Epithelial cell of proximal tubule (primary cell): Measurements from ENCODE around the gene RAD52. TPM values are rescaled to one million over a fixed set of nuclear protein-coding genes. Genes with fewer than 3 reads are reported as not detected.

Experiments used
- DNase-seq: peaks from one replicate; pipeline ENCODE4 v3.0.0-alpha.2; 2011; ENCODE audit warnings: low read depth
- H3K4me3 ChIP-seq: 2 replicates; pipeline ENCODE4 v1.5.1; 2011; ENCODE audit warnings: low read depth, mild to moderate bottlenecking, low read length
- CTCF ChIP-seq: conservative IDR thresholded peaks from 2 replicates; pipeline ENCODE4 v1.5.1; 2012; ENCODE audit warnings: low read depth, mild to moderate bottlenecking, low read length
- total RNA-seq: library from RNA; depleted of rRNA; stranded (reverse); fragments of >200 nt; gene quantifications from 2 replicates; pipeline ENCODE4 v1.2.3, GENCODE V29; 2015

The RAD52 gene
- total RNA-seq, 1 donor from 2014 or later, result 3.7 TPM

DNA sequence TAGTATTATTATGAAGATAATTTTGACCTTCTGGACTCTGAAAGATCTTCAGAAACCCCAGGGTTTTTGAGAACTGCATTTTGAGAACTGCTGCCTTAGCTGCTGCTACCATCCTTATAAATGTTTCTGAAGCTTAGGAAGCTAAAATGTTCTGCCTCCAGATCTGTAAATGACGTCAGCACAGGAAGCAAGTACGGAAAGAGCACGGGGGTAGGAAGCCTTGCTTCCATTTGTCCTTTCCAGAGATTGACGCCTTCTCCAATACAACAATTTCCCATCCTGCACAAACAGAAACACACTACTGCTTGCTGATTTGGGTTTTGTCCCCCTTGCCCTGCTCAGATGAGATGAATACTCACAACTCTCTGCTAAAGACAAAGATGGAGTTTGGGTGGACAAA, 17.9 kb downstream of the RAD52 start:
- no peak for DNase-seq
- H3K4me3 ChIP-seq, result no peak overlapping the region
- TF ChIP-seq CTCF, result no peak

- DNase-seq, result no peak
- H3K4me3 ChIP-seq, result no peak overlapping the region
These were observed 18.4 kb downstream of the RAD52 start for GRCh38 chr12:931060-931459.

GRCh38 chr12:926641-927040, 22.9 kb downstream of the RAD52 start:
- TF ChIP-seq CTCF, result no peak
- no peak for DNase-seq
- no peak overlapping the region for H3K4me3 ChIP-seq

More at GRCh38 chr12:931060-931459, 18.4 kb downstream of the RAD52 start:
- no peak for TF ChIP-seq CTCF

- H3K4me3 ChIP-seq, result no peak overlapping the region
- no peak for DNase-seq
- no peak for TF ChIP-seq CTCF
These were observed 27.2 kb downstream of the RAD52 start for GRCh38 chr12:922285-922684.

DNA sequence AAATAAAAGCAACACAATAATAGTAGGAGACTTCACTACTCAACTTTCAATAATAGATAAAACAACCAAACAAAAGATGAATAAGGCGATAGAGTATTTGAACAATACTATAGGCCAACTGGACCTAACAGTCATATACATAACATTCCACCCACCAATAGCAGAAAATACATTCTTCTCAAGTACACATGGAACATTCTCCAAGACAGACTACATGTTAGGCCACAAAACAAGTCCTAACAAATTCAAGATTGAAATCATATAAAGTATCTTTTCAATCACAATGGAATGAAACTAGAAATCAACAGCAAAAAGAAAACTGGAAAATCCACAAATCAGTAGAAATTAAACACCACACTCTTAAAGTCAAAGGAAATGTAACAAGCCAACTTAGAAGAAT, 28.8 kb downstream of the RAD52 start:
- TF ChIP-seq CTCF, result no peak
- DNase-seq, result no peak
- H3K4me3 ChIP-seq, result no peak overlapping the region

- no peak for DNase-seq
These were observed 32.6 kb downstream of the RAD52 start for GRCh38 chr12:916712-917445.

More at GRCh38 chr12:916712-917445, 32.6 kb downstream of the RAD52 start:
- no peak for TF ChIP-seq CTCF
- no peak overlapping the region for H3K4me3 ChIP-seq
